Activated T-helper 2 cell treated with anti-CD3 and anti-CD28 coated beads, Interferon-gamma antibody, Interleukin-2, Interleukin-4, amounts not matched to agents 10 μg/mL and 5 μg/mL and 100 μg/mL, durations not matched to agents 14 hours and 24 hours and 36 hours (primary cell): Measurements from ENCODE around the gene CAMTA1. TPM values are rescaled to one million over a fixed set of nuclear protein-coding genes. Genes with fewer than 3 reads are reported as not detected.

Experiments
- DNase-seq: peaks from one replicate; pipeline ENCODE4 v3.0.0; 2021; ENCODE audit warnings: low spot score
- H3K27ac Mint-ChIP-seq: one replicate; pipeline ENCODE4 v1.8.0; 2021; ENCODE audit warnings: mixed read lengths
- H3K27me3 Mint-ChIP-seq: one replicate; pipeline ENCODE4 v1.8.0; 2021; ENCODE audit warnings: low read depth, mixed read lengths
- H3K36me3 Mint-ChIP-seq: one replicate; pipeline ENCODE4 v1.8.0; 2021; ENCODE audit warnings: low read depth, mixed read lengths
- H3K4me1 Mint-ChIP-seq: one replicate; pipeline ENCODE4 v1.8.0; 2021; ENCODE audit warnings: low read depth, mixed read lengths
- H3K4me3 Mint-ChIP-seq: one replicate; pipeline ENCODE4 v1.8.0; 2021; ENCODE audit warnings: low read depth, mild to moderate bottlenecking, moderate library complexity, mixed read lengths
- H3K9me3 Mint-ChIP-seq: one replicate; pipeline ENCODE4 v1.8.0; 2021; ENCODE audit warnings: mixed read lengths
- intact Hi-C: fragments of 100-400 bp; cut with micrococcal nuclease; formaldehyde crosslinking; loops from one replicate; pipeline ENCODE4 v1.15.1; 2023
- total RNA-seq: library from RNA; stranded (reverse); gene quantifications from 2 replicates; pipeline ENCODE4 v1.2.3, GENCODE V29; 2022

Gene CAMTA1
- total RNA-seq, 1 donor from 2014 or later = 62.9 TPM

GRCh38 chr1:7481194-7481593 lies 695.9 kb downstream of the CAMTA1 start:
- Mint-ChIP-seq H3K4me1 (no peaks in the 10 kb centered on the region), H3K36me3 (no peaks in the 10 kb centered on the region), H3K9me3 (no peaks in the 10 kb centered on the region), H3K27ac (no peak overlapping the region), H3K27me3 (no peaks in the 10 kb centered on the region), H3K4me3 (no peak overlapping the region)
- intact Hi-C loops = no loop called here
- DNase-seq = no peak

GRCh38 chr1:7482077-7482476 lies 696.8 kb downstream of the CAMTA1 start:
- no peaks in the 10 kb centered on the region for H3K27me3 Mint-ChIP-seq
- H3K4me1 Mint-ChIP-seq = no peaks in the 10 kb centered on the region
- DNase-seq = no peak
- no peaks in the 10 kb centered on the region for H3K36me3 Mint-ChIP-seq
- no peak overlapping the region for H3K27ac Mint-ChIP-seq
- intact Hi-C loops = no loop called here
- no peaks in the 10 kb centered on the region for H3K9me3 Mint-ChIP-seq
- H3K4me3 Mint-ChIP-seq = no peak overlapping the region

- Mint-ChIP-seq H3K9me3 (no peaks in the 10 kb centered on the region), H3K4me3 (no peak overlapping the region), H3K27ac (no peak overlapping the region), H3K27me3 (no peaks in the 10 kb centered on the region), H3K36me3 (no peaks in the 10 kb centered on the region), H3K4me1 (no peaks in the 10 kb centered on the region)
- no peak for DNase-seq
- intact Hi-C loops = no loop called here
These were observed 697.7 kb downstream of the CAMTA1 start for GRCh38 chr1:7482772-7483495.

GRCh38 chr1:7483634-7484383 lies 698.6 kb downstream of the CAMTA1 start:
- no peaks in the 10 kb centered on the region for H3K4me1 Mint-ChIP-seq

GRCh38 chr1:7485086-7485780 lies 700.0 kb downstream of the CAMTA1 start:
- intact Hi-C loops = no loop called here
- Mint-ChIP-seq H3K4me1 (no peaks in the 10 kb centered on the region), H3K9me3 (no peaks in the 10 kb centered on the region), H3K27ac (no peak overlapping the region), H3K36me3 (no peaks in the 10 kb centered on the region), H3K4me3 (no peak overlapping the region), H3K27me3 (no peaks in the 10 kb centered on the region)
- no peak for DNase-seq

More at GRCh38 chr1:7483634-7484383, 698.6 kb downstream of the CAMTA1 start:
- Mint-ChIP-seq H3K9me3 (no peaks in the 10 kb centered on the region), H3K27ac (no peak overlapping the region), H3K36me3 (no peaks in the 10 kb centered on the region), H3K4me3 (no peak overlapping the region), H3K27me3 (no peaks in the 10 kb centered on the region)
- DNase-seq = no peak
- intact Hi-C loops = no loop called here

- no peaks in the 10 kb centered on the region for H3K36me3 Mint-ChIP-seq
- no peak overlapping the region for H3K27ac Mint-ChIP-seq
- intact Hi-C loops = no loop called here
- H3K4me3 Mint-ChIP-seq = no peak overlapping the region
- H3K9me3 Mint-ChIP-seq = no peaks in the 10 kb centered on the region
- H3K4me1 Mint-ChIP-seq = no peaks in the 10 kb centered on the region
- DNase-seq = no peak
- no peaks in the 10 kb centered on the region for H3K27me3 Mint-ChIP-seq
These were observed 700.6 kb downstream of the CAMTA1 start for GRCh38 chr1:7485826-7486225.

GRCh38 chr1:7487766-7488474 lies 702.7 kb downstream of the CAMTA1 start:
- intact Hi-C loops = no loop called here
- Mint-ChIP-seq H3K27me3 (no peaks in the 10 kb centered on the region), H3K9me3 (peaks cover 4% of the 10 kb centered on the region), H3K27ac (no peak overlapping the region), H3K4me3 (no peak overlapping the region), H3K36me3 (no peaks in the 10 kb centered on the region), H3K4me1 (no peaks in the 10 kb centered on the region)
- DNase-seq = no peak

GRCh38 chr1:7488475-7488842 lies 703.2 kb downstream of the CAMTA1 start:
- no peak for DNase-seq
- no peaks in the 10 kb centered on the region for H3K27me3 Mint-ChIP-seq
- peaks cover 10% of the 10 kb centered on the region for H3K9me3 Mint-ChIP-seq
- no peak overlapping the region for H3K4me3 Mint-ChIP-seq
- H3K27ac Mint-ChIP-seq = no peak overlapping the region
- intact Hi-C loops = no loop called here
- no peaks in the 10 kb centered on the region for H3K36me3 Mint-ChIP-seq
- H3K4me1 Mint-ChIP-seq = no peaks in the 10 kb centered on the region

GRCh38 chr1:7489586-7489985 lies 704.3 kb downstream of the CAMTA1 start:
- H3K4me3 Mint-ChIP-seq = no peak overlapping the region
- H3K36me3 Mint-ChIP-seq = no peaks in the 10 kb centered on the region
- H3K4me1 Mint-ChIP-seq = no peaks in the 10 kb centered on the region
- intact Hi-C loops = no loop called here
- H3K27ac Mint-ChIP-seq = no peak overlapping the region
- no peak for DNase-seq
- no peaks in the 10 kb centered on the region for H3K27me3 Mint-ChIP-seq
- peaks cover 10% of the 10 kb centered on the region for H3K9me3 Mint-ChIP-seq

- no peaks in the 10 kb centered on the region for H3K36me3 Mint-ChIP-seq
- H3K4me1 Mint-ChIP-seq = no peaks in the 10 kb centered on the region
- H3K4me3 Mint-ChIP-seq = no peak overlapping the region
- intact Hi-C loops = no loop called here
- H3K9me3 Mint-ChIP-seq = peaks cover 10% of the 10 kb centered on the region
- DNase-seq = no peak
- H3K27me3 Mint-ChIP-seq = no peaks in the 10 kb centered on the region
- H3K27ac Mint-ChIP-seq = no peak overlapping the region
These were observed 705.3 kb downstream of the CAMTA1 start for GRCh38 chr1:7490576-7490975.

GRCh38 chr1:7491109-7491817 lies 706.0 kb downstream of the CAMTA1 start:
- peaks cover 10% of the 10 kb centered on the region for H3K9me3 Mint-ChIP-seq
- no peaks in the 10 kb centered on the region for H3K27me3 Mint-ChIP-seq
- intact Hi-C loops = no loop called here
- no peaks in the 10 kb centered on the region for H3K36me3 Mint-ChIP-seq
- DNase-seq = no peak
- no peak overlapping the region for H3K4me3 Mint-ChIP-seq
- no peaks in the 10 kb centered on the region for H3K4me1 Mint-ChIP-seq
- H3K27ac Mint-ChIP-seq = no peak overlapping the region

GRCh38 chr1:7491818-7492173 lies 706.5 kb downstream of the CAMTA1 start:
- Mint-ChIP-seq H3K27me3 (no peaks in the 10 kb centered on the region), H3K36me3 (no peaks in the 10 kb centered on the region), H3K4me3 (no peak overlapping the region), H3K4me1 (no peaks in the 10 kb centered on the region), H3K9me3 (peaks cover 10% of the 10 kb centered on the region), H3K27ac (no peak overlapping the region)
- DNase-seq = no peak
- intact Hi-C loops = no loop called here
